Neural progenitor cell (in vitro differentiated cells): Measurements from ENCODE around the gene CHST13.

Experiments
- EZH2 ChIP-seq: fragments of 200-600 bp; sonication (generic); IDR thresholded peaks from 2 replicates; pipeline ENCODE4 v1.6.1; 2017; ENCODE audit warnings: antibody characterized with exemption, mild to moderate bottlenecking, moderate library complexity
- EZH2phosphoT487 ChIP-seq: fragments of 200-600 bp; sonication (generic); IDR thresholded peaks from 2 replicates; pipeline ENCODE4 v1.6.1; 2017; ENCODE audit warnings: antibody characterized with exemption
- TF ChIP-seq, protein P1 (sequence below): fragments of 200-600 bp; sonication (generic); IDR thresholded peaks from 2 replicates; pipeline ENCODE4 v1.5.1; 2017; ENCODE audit warnings: antibody characterized with exemption, mild to moderate bottlenecking

DNA sequence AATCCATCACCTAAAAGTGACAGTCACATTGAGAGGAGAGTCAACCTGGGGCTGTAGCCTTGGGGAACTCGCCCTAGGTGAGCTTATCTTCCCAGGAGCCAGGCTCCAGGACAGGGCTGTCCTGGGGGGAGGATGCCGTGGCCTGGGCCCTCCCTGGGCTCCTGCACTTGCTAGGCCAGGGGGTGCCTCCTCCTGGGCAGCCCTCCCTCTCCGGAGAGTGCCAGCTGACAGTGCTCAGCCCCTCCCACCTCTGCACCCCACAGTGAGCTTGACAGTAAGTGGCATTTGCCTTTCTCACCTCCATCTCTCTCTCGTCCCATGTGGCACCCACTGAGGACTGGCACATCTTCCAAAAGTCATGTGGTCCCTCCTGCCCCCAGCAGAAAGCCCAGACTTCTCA is 25.5 kb upstream of the CHST13 start:
- TF ChIP-seq EZH2 (no peak), EZH2phosphoT487 (no peak)
- TF ChIP-seq, protein P1, sequence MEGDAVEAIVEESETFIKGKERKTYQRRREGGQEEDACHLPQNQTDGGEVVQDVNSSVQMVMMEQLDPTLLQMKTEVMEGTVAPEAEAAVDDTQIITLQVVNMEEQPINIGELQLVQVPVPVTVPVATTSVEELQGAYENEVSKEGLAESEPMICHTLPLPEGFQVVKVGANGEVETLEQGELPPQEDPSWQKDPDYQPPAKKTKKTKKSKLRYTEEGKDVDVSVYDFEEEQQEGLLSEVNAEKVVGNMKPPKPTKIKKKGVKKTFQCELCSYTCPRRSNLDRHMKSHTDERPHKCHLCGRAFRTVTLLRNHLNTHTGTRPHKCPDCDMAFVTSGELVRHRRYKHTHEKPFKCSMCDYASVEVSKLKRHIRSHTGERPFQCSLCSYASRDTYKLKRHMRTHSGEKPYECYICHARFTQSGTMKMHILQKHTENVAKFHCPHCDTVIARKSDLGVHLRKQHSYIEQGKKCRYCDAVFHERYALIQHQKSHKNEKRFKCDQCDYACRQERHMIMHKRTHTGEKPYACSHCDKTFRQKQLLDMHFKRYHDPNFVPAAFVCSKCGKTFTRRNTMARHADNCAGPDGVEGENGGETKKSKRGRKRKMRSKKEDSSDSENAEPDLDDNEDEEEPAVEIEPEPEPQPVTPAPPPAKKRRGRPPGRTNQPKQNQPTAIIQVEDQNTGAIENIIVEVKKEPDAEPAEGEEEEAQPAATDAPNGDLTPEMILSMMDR = no peak
